ENCODE measurements around the gene GALR1. TPM values are rescaled to one million over a fixed set of nuclear protein-coding genes. Genes with fewer than 3 reads are reported as not detected.

GALR1 gene
- total and polyA plus RNA-seq, 8 donors: under 0.01 to 1.8 (median 0.30) TPM; not detected in 4

DNA sequence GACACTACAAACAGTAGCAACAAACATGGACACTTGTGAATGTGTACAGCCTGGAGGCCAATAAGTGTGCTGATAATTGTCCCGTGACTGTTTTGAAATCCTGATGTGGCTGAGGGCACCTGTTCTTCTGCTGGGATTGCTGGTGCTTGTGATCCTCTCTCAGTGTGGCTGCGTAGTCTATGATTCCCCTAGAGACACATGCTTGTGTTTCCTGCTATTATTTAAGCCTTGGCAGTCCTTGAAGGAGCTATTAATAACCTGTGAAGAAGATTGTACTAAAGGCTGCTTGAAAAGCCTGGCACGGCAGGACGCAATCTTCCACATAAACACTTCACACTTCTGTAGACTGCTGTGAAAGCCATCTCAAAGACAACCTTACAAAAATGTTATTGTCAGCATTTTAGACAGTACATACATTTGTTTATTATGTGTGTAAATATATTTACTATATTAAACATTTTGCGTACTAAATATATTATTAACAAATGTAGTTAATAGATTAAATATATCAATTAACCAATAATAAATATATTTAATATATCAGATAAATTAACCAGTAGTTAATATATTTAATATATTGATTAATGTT, 71.4 kb downstream of the GALR1 start:
- H3K36me3 ChIP-seq: no peaks in the 10 kb centered on the region
- H3K4me3 ChIP-seq: no peak overlapping the region
- H3K27ac ChIP-seq: no peak overlapping the region
- H3K9me3 ChIP-seq: no peaks in the 10 kb centered on the region
- DNase-seq: peak in 1 of 2 donors; percentile 47
- TF ChIP-seq EP300 (IDR thresholded peaks at IDR 0.05): no peak
- no peak for TF ChIP-seq POLR2AphosphoS5 (IDR thresholded peaks at IDR 0.05)
- TF ChIP-seq POLR2A (IDR thresholded peaks at IDR 0.05): no peak
- H3K4me1 ChIP-seq: no peaks in the 10 kb centered on the region
- WGBS, 5 donors: 49 to 69% (median 58%) methylated on average over 5 of the region's 5 CpGs
- H3K27me3 ChIP-seq: peaks cover 0 to 34% (median 0%) of the 10 kb centered on the region in 3 donors
- intact Hi-C loops (cut with DNase I; ENCODE audit: low total_unique reads): no loop called here

DNA sequence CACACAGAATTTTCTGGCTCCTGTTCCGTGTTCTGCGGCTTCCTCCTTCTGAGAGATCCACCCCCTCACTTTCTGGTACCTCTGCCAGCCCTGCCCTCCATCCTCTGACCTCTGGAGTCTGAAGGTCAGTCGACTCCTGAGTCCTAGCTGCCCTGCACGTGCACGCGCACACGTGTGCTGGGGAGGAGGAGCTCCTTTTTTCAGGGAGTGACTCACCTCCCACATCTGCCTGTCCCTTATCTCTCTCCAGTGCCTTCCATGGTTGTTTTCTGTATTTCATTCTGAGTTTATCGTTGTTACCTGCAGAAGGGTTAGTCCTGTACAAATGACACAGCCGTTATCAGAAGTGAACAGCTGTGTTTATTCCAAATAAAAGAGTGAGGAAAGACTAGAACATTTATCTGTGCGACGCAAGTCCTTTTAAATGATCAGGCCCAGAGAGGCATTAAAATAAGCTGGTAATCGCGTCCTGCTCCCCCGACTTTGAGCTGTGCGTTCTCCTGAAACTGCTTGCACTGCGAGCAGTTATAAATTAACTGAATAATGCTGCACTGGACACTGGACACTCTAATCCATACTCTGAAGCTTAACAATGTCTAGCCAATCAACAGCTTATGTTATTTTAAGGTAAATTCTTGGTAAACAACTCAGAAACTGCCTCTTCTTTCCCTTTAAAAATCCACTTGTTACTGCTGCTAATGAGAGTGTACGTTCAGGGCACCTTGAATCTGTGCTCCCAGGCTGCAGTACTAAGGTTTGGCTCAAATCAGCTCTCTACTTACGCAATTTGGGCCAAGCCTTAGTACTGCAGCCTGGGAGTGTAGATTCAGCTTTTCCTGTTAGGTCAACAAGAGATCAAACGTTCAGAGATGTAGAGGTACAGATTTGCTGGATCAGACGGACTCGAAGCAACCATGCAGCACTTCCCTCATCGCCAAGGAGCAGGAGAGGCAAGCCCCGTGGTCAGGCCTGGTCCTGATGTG, 72.5 kb downstream of the GALR1 start:
- no peaks in the 10 kb centered on the region for H3K4me1 ChIP-seq
- no peak overlapping the region for H3K27ac ChIP-seq
- no peaks in the 10 kb centered on the region for H3K36me3 ChIP-seq
- WGBS, 5 donors: 38 to 51% (median 39%) methylated on average over 21 to 23 of the region's 23 CpGs
- peak in 1 of 2 donors; percentile 50 for DNase-seq
- H3K9me3 ChIP-seq: no peaks in the 10 kb centered on the region
- H3K27me3 ChIP-seq: peaks cover 0 to 34% (median 0%) of the 10 kb centered on the region in 3 donors
- no peak for TF ChIP-seq POLR2A (IDR thresholded peaks at IDR 0.05)
- TF ChIP-seq POLR2AphosphoS5 (IDR thresholded peaks at IDR 0.05): no peak
- no peak for TF ChIP-seq EP300 (IDR thresholded peaks at IDR 0.05)
- TF ChIP-seq, protein P1, sequence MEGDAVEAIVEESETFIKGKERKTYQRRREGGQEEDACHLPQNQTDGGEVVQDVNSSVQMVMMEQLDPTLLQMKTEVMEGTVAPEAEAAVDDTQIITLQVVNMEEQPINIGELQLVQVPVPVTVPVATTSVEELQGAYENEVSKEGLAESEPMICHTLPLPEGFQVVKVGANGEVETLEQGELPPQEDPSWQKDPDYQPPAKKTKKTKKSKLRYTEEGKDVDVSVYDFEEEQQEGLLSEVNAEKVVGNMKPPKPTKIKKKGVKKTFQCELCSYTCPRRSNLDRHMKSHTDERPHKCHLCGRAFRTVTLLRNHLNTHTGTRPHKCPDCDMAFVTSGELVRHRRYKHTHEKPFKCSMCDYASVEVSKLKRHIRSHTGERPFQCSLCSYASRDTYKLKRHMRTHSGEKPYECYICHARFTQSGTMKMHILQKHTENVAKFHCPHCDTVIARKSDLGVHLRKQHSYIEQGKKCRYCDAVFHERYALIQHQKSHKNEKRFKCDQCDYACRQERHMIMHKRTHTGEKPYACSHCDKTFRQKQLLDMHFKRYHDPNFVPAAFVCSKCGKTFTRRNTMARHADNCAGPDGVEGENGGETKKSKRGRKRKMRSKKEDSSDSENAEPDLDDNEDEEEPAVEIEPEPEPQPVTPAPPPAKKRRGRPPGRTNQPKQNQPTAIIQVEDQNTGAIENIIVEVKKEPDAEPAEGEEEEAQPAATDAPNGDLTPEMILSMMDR (IDR thresholded peaks at IDR 0.05): no peak
- intact Hi-C loops (cut with DNase I; ENCODE audit: low total_unique reads): no loop called here
- H3K4me3 ChIP-seq: no peak overlapping the region

DNA sequence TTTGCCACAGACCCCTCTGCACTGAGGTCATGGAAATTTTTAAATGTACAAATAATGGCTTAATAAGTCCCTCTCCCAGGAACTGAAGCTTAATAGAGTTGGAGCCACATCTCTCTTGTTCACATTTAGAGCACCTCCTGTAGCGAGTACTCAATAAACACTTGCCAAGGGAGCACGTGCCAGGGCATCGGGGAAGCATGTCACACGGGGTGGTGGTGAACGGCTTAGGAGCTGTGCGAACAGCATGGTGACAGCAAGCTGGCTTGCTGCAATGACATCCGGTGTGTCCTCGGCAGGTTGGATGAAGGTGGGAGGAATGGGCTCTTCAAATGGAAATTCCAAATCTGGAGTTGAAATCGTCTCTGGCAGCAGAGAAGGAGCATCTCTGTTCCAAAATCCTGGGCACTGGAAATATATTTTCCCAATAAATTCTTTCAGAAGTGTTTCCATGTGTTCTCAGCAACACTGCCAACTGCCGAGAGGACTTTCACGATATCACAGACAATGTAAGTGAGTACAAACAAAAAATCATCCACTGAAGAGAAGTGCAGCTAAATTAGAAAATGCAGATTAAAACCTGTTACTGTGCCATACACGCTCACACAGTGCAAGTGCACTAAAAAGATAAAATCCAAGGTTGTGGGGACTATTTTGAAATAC, 74.1 kb downstream of the GALR1 start:
- no peak for DNase-seq
- TF ChIP-seq POLR2A (IDR thresholded peaks at IDR 0.05) (no peak), EP300 (IDR thresholded peaks at IDR 0.05) (no peak), POLR2AphosphoS5 (IDR thresholded peaks at IDR 0.05) (no peak)
- TF ChIP-seq, protein P1 (IDR thresholded peaks at IDR 0.05): no peak
- no peak overlapping the region for H3K27ac ChIP-seq
- no peak overlapping the region for H3K4me3 ChIP-seq
- no peaks in the 10 kb centered on the region for H3K4me1 ChIP-seq
- H3K27me3 ChIP-seq: peaks cover 0 to 34% (median 0%) of the 10 kb centered on the region in 3 donors
- intact Hi-C loops (cut with DNase I; ENCODE audit: low total_unique reads): no loop called here
- 84 to 86% (median 86%) methylated on average over 12 of the region's 12 CpGs for WGBS, 5 donors
- no peaks in the 10 kb centered on the region for H3K9me3 ChIP-seq
- H3K36me3 ChIP-seq: no peaks in the 10 kb centered on the region

Other genes with a start within 250 kb of the GALR1 start
- 100 to 1,000 TPM in 1 of 5 donors, 10 to 100 TPM in 4; 30.4 to 407 (median 43.8) TPM for gene MBP, start 117.1 kb upstream of the GALR1 start, total RNA-seq
- gene MBP, start 117.1 kb upstream of the GALR1 start, polyA plus RNA-seq: 10 to 100 TPM in 1 of 3 donors, 1 to 10 TPM in 2; 7.9 to 16.8 (median 8.1) TPM

Measured in stomach (tissue), 9 donors.